GM19328 (cell line): ENCODE data around the gene PKIB.
"Not testable (repeated sequence)": the region's sequence is repeated elsewhere in the genome, so short reads cannot be mapped to it uniquely, and the experiment has no call there.

Source experiments
- ATAC-seq: cut with Tn5 transposase; IDR thresholded peaks from one replicate; pipeline ENCODE4 v1.9.1; 2021; ENCODE audit warnings: mild to moderate bottlenecking, moderate library complexity; ENCODE audit not compliant: unreplicated experiment

Gene PKIB

DNA sequence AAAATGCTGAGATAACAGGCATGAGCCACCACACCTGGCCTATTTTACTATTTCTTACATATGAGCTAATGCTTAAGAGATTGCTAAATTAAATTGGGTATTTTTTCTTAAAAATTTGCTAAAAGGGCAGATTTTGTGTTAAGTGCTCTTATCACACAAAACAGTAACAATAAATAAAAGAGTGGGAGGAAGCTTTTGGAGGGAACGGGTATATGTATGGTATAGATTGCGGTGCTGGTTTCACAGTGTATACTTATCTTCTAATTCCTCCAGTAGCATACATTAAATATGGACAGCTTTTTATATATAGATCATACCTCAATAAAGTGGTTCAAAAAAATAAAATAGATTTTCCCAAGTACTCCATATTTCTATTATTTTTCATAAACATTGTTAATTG lies 129.9 kb downstream of the PKIB start:
- no peak for ATAC-seq

DNA sequence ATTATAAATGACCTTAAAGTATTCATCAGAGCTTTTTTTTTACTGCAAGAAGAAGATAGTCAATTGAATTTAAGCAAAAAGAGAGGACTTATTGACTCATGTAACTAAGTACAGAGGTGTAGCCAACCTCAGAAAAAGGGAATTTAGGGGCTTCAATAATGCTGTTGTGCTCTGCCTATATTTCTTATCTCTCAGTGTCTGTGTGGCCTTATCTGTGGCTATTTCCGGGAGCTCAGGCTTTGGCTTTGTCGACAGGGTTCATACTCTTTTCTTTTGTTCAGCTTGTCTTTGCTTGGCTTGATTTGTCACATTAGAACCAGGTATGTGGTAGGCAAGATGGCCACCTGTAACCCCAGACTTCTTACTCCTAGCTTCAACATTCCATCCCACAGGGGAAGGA lies 130.7 kb downstream of the PKIB start:
- no peak for ATAC-seq

DNA sequence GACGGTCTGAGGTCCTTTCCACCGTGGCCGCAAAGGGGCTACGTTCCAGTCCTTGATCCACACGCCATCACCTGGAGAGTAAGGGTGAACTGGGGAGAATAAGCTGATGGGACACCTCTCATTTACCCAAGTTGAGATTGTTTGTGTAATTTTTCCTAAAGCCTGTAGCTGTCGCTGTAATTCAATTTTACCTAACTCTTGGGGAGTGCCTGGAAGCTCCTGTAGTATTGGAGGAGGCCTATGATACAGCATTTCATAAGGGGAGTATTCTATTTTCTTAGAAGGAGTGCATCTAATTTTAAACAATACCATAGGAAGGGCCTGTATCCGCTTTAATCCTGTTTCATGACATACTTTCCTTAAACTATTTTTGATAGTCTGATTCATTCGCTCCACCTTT lies 134.0 kb downstream of the PKIB start:
- not testable (repeated sequence) for ATAC-seq

DNA sequence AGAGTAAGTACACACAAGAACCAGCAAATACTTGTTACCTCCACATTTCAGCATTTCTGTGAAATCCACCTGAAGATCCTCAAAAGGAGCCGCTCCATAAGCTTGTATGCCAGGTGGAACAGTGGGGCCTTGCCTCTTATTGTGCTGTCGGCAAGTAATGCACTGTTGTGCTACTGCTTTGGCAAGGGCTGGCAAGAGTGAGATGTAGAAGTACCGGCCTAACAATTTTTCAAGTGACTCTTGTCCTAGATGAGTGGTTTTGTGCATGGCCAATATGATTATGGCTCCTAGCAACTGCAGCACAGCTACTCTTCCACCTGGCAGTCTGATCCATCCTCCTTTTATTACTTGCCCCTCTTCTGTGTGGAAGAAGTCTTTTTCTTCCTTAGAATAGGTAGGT lies 134.7 kb downstream of the PKIB start:
- ATAC-seq, result not testable (repeated sequence)

DNA sequence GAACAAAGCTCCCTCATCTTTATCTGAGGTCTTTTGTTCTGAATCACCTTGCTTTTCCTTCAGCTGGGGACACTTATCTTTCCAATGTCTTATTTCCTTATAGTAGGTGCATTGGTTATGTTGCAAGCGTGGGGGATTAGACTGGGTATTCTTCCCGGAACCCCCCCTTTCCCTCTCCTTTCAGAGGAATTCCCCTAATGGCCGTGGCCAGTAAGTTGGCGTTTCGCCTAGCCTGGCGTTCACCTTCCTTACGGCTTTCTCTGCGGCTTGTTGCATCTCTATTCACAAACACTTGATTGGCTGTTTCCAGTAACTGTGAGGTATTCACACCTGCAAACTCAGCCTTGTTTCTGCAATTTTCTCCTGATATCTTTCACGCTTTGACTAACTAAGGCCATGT lies 136.5 kb downstream of the PKIB start:
- ATAC-seq, result no peak

DNA sequence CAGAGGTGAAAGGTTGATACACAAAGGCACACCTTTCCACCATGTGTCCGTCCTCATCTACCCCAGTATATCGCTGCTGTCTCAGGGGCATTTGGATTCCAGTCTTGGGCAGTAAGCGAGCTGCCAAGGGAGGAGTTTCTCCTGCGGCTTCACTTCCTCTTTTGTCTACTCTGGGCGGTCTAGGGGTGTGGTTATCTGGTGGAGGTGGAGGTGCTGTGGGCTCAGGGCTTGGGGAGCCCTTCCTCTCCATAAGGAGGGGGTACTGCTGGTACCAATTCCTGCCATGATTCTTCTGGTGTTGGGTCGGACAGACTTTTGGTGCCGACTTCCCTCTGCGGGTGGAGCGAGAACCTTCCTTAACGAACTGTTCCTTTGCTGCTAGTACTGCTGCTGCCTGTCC lies 137.4 kb downstream of the PKIB start:
- no peak for ATAC-seq

DNA sequence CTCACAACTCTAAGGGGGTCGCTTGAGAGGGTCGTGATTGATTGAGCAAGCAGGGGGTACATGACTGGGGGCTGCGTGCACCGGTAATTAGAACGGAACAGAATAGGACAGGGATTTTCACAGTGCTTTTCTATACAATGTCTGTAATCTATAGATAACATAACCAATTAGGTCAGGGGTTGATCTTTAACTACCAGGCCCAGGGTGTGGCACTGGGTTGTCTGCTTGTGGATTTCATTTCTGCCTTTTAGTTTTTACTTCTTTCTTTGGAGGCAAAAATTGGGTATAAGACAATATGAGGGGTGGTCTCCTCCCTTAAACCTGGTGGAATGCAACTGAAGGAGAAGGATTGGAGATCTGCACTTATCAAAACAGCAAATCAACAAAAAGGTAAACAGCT lies 138.7 kb downstream of the PKIB start:
- ATAC-seq, result not testable (repeated sequence)

DNA sequence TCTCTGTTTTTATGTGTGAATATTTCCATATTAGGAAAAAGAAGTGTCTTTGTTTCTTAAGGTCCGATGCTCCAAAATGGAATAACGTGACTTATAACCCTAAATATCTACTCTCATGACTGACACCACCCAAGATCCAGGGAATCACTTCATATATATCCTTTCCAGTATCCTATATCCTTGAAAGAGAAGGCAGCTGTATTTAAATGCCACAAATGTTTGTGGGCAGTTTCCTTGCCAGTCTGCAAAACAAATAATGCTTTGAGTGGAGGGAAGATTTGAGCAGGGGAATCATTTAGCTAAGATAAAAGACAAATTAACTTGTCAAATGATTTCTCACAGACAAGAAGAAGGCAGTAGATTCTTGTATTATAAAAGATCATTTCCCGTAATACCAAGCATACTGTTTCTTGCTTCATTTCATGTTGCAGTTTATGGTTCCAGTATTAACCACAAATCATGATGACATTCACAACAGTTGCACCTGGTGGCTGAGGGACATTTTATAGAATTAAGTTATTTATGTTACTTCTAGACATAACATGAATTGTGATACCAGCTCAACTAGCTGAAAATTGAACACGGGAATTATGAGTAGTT lies 139.3 kb downstream of the PKIB start:
- no peak for ATAC-seq

DNA sequence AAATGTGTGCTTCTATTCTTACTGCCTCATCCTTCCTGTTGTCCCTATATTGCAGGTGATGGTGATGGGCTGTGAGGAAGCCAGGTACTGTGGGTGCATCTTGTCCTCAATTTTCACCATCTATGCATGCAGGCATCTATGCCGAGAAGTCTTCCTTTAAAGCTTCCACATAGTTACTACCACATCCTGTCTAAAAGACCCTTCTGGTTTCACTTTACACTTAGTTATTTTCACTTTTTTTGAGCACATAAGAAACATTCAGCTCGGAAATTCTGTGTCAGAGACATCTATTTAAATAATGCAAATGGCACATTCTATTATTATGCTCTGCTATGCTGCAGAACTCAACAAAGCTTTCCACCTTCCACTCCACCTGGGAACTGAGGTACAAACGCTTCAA lies 141.1 kb downstream of the PKIB start:
- peak; percentile 69 for ATAC-seq

DNA sequence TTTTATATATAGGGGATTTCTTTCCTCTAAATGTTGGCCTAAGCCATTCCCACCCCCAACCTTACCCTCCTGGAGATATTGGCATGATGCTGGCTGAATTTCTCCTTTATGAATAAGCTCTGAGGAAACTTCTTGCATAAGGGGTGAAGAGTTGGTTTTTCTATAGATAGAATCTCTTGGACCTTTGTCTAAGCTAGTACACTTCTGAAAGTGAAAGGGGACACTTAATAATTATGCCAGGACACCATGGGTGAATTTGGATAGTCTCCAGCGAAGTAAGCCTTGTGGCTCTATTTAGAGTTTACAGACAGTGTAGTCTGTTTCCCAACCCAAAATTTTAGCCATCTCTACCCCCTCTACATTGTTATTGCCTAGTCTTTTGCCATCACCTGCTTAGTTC lies 142.3 kb downstream of the PKIB start:
- ATAC-seq, result no peak

DNA sequence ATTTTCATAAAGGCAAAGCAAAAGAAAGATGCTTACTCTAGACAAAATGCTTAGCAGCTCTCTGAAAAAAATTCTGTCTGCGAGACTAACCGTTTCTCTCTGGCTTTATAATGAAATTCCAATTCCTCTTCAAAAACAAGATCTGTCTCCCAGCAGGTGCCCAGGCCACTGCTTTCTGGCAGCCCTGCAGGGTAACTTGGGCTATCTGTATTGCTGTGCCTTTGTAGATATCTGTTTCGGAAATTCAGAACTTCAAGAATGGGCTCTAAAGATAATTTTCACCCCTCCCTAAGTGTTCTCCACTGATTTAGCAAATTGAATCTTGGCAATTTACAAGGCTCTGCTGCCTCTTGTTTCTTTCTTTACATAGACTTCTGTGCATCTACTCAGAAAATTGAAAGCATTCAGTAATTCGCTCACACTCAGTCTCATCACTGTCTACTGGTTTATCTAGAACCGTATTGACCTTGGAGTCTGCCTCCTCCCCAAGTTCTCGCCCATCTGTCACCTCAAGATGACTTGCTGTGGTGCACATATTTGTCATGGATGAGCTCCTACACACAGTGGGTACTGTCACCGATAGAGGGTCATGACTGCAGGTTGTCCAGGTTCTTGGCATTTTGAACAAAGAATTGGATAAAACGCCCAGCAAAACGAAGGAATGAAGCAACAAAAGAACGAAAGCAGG lies 142.9 kb downstream of the PKIB start:
- no peak for ATAC-seq

DNA sequence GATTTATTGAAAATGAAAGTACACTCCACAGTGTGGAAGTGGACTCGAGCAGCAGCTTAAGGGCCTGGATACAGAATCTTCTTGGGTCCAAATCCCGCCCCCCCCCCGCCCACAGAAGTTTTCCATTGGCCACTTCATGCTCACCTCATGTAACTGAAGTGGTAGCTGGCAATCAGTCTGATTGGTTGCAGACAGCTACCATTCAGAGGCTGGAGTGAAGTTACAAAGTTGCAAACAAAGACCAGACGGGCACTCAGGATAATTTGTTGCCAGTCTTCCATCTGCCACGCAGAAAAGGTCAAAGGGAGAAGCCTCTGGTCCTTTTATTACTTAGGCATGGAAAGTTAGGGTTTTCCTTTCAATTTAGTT lies 143.5 kb downstream of the PKIB start:
- ATAC-seq, result no peak

DNA sequence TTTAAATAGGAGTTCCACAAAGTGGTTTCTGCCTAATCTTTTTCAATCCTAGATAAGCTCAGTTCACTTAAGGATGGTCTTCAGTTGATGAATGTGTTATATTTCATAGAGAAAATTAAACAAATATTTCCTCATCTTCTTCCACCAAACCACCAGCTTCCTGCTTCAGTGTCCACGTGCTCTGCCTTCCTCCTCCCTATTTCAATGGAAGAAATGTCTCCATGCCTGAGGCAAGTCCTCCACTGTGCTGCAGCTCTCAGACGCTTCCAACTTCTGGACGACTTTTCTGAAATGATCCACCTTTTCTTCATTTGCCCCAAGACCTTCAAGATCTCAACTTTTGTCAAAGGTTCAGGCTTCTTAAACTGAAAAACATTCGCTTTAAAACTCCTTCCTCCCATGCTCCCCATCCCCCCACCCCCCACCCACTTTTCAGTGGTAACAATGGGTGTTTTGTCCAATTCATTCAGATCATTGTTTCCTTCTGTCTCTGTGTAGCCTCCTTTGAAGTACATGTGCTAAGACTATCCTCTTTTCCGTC lies 144.1 kb downstream of the PKIB start:
- ATAC-seq, result no peak

DNA sequence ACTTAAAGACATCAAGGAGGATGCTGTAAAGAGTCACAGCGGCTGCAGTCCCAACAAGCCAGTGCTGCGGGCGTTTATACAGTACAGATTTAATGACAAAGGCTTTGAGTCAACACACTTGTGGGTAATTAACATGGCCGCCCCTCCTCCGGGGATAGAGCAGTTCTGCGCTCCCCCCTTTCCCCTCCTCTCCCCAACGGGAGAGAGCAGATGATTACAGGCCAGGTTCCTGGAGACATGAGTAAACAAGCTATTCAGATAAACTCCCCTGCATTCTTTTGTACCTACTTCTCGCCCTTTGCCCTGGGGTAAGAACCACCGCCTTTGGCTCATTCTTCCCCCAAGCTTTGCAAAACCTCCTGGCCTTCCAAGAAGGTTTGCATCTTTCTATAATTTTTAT lies 145.7 kb downstream of the PKIB start:
- ATAC-seq, result no peak

DNA sequence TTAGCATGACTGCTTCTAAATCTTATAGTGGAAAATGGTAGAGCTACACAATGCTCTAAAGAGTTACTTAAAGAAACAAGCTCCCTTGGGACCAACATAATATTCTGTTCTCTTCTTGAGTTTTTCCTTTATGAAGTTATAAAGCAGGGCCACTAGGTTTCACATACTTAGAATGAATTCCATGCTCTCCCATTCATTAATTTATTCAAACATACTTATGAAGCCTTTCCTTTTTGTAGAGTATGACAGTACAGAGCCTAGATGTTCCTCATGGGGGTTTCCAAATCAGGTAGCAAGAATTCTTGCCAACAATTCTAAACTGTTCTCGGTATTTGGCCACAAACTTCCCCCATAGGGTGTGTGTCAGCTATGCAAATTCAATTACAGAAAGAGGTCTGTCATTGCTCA lies 148.7 kb downstream of the PKIB start:
- ATAC-seq, result peak; percentile 93

DNA sequence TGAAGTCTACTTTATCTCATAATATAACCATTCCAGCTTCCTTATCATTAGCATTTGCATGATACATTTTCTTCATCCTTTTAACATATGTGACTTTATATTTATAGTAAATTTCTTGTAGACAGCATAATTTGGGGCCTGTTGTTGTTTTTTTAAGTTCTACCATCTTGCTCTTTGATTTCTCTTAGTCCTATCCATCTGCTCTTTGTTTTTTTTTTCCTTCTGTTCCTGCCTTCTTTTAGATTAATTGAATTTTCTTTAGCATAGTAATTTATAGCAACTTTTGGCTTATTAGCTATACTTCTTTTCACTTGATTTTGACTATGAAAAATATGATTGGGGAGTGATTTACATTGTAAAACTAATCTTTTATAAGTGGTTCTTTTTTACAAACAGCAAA lies 150.1 kb downstream of the PKIB start:
- ATAC-seq, result no peak

DNA sequence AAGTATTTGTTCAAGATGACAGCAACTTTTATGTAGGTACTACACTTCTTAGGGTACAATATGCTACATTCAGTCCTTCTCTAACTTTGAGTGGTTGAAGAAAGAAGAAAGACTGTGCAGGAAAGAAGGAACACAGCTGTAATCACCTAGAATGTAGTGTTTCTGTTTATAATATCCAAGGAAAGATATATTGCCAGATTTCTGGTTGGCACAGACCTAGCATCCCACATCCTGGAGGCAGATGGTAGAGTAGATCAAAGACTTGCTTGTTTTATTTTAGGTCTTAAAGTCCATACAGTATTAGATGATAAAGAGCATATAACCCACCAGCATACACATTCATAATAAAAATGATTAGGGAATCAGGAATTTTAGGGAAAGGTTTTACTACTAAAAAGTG lies 156.1 kb downstream of the PKIB start:
- no peak for ATAC-seq

DNA sequence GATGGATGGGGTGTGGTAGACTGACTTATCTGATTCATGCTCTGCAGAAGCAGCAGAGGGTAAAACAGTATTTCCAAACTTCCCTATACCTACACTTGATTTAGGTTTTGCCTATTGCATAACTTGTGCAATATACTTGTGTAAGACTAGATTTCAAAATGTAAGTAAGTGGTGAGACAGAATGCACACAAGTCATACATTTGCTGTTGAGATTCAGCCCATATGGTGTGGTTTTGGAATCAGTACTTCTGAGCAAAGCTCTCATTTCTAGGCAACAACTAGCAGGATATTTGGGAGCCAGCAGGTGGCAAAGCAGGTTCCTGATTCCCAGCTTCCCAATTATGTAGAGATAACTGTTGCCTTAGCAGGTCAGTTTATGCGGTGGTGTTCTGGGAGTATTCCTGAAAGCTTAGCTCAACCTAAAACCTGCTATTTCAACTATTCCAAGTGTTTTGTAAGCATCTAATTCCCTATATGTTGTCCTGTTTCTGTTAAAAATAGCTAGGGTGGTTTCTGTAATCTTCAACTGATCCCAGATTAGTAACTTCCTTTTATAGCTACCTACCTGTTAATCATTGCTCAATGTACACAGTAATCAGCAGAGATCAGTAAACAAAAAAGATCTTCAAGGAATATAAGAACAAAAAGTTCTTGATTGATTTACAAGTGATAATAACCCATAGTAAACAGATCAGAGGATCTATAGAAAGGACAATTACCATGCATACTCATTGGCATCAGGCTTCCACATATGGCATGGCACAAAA lies 160.8 kb downstream of the PKIB start:
- no peak for ATAC-seq

DNA sequence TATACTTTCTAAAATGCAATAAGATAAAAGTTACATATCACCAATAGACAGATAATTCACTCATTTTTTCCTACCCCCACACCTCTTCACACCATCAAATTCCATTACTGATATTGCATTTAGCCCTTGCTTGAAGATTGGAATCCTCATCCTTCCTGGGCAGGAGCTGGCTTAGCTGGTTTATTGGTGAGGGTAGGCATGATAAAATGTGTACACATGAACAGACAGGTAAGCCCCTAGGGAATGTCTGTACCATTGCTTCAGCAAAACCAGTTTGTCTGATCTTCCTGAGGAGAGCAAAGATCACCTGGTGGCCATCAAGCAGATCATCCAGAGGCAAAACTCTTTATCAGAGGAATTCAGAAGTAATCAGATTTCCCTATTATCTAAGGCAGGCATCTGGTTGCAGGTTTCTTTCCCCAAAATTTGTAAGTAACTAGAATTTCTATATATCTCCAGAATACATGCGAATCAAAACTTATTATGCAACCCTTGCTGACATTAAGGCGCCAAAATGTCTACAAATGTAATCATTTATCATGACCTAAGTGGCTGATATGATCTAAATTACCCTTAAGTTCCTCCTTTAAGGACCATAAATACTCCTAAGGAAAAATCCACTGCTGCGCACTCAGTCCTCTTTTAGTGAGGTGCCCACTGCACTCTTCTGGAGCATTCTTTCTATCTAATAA lies 162.7 kb downstream of the PKIB start:
- ATAC-seq, result no peak
